HepG2 (cell line): ENCODE measurements around the gene KIF3C. TPM values are rescaled to one million over a fixed set of nuclear protein-coding genes. Genes with fewer than 3 reads are reported as not detected.

Experiments used
- ARHGAP35 ChIP-seq: sonication (generic); formaldehyde crosslinking; IDR thresholded peaks from 2 replicates; pipeline ENCODE4 v1.9.0; 2022; ENCODE audit warnings: mild to moderate bottlenecking, inconsistent platforms, moderate library complexity, missing genetic modification reagents, borderline replicate concordance
- ARNT ChIP-seq: fragments of 450-650 bp; IDR thresholded peaks from 2 replicates; pipeline ENCODE4 v1.6.1; 2017
- BCLAF1 ChIP-seq: fragments of 450-650 bp; IDR thresholded peaks from 2 replicates; pipeline ENCODE4 v1.6.1; 2017; ENCODE audit warnings: mild to moderate bottlenecking
- BHLHE40 ChIP-seq: IDR thresholded peaks from 2 replicates; pipeline ENCODE4 v1.6.1; 2011; ENCODE audit warnings: low read length, improper control_type of control experiment
- DPF2 ChIP-seq: sonication (generic); formaldehyde crosslinking; IDR thresholded peaks from 2 replicates; pipeline ENCODE4 v1.4.0; 2020; ENCODE audit warnings: mild to moderate bottlenecking, low read depth, missing genetic modification reagents, borderline replicate concordance
- ELF3 ChIP-seq: IDR thresholded peaks from 2 replicates; pipeline ENCODE4 v1.6.1; 2016; ENCODE audit warnings: missing genetic modification reagents, missing compliant biosample characterization
- HNRNPH1 ChIP-seq: fragments of 200-400 bp; formaldehyde crosslinking; optimal IDR thresholded peaks from 2 replicates; pipeline ENCODE3; 2017; ENCODE audit warnings: mild to moderate bottlenecking, low read depth, low read length
- KDM3A ChIP-seq: IDR thresholded peaks from 2 replicates; pipeline ENCODE4 v1.6.1; 2018; ENCODE audit warnings: low read depth, missing compliant biosample characterization
- MEIS2 ChIP-seq: sonication (generic); formaldehyde crosslinking; IDR thresholded peaks from 2 replicates; pipeline ENCODE4 v1.9.0; 2021; ENCODE audit warnings: mild to moderate bottlenecking, missing genetic modification reagents
- MLXIP ChIP-seq: sonication (generic); formaldehyde crosslinking; IDR thresholded peaks from 2 replicates; pipeline ENCODE4 v1.9.0; 2021; ENCODE audit warnings: missing genetic modification reagents, borderline replicate concordance
- NCOA1 ChIP-seq: sonication (generic); formaldehyde crosslinking; IDR thresholded peaks from 2 replicates; pipeline ENCODE4 v1.9.0; 2021; ENCODE audit warnings: missing genetic modification reagents
- NR2F6 ChIP-seq, 2 experiments: IDR thresholded peaks; 2 replicates each; pipeline ENCODE4 v1.6.1; 2016; ENCODE audit warnings: antibody characterized with exemption in 1 of 2, mild to moderate bottlenecking in 1 of 2
- PAX8 ChIP-seq: sonication (generic); formaldehyde crosslinking; IDR thresholded peaks from 2 replicates; pipeline ENCODE4 v1.8.0; 2022; ENCODE audit warnings: mild to moderate bottlenecking, missing genetic modification reagents, borderline replicate concordance
- RAD21 ChIP-seq: fragments of 450-650 bp; formaldehyde crosslinking; IDR thresholded peaks from 2 replicates; pipeline ENCODE4 v1.5.0; 2020; ENCODE audit warnings: mild to moderate bottlenecking
- ZNF160 ChIP-seq: sonication (generic); formaldehyde crosslinking; IDR thresholded peaks from 2 replicates; pipeline ENCODE4 v1.8.0; 2022; ENCODE audit warnings: mild to moderate bottlenecking, inconsistent platforms, missing genetic modification reagents
- ZNF432 ChIP-seq: sonication (generic); formaldehyde crosslinking; IDR thresholded peaks from 2 replicates; pipeline ENCODE4 v1.5.0; 2020; ENCODE audit warnings: missing genetic modification reagents, mild to moderate bottlenecking, borderline replicate concordance
- ZNF644 ChIP-seq: IDR thresholded peaks from 2 replicates; pipeline ENCODE4 v1.6.1; 2016; ENCODE audit warnings: low read depth
- ZNF746 ChIP-seq: sonication (generic); formaldehyde crosslinking; IDR thresholded peaks from 2 replicates; pipeline ENCODE4 v1.8.0; 2022; ENCODE audit warnings: mild to moderate bottlenecking, missing genetic modification reagents
- ZNF747 ChIP-seq: sonication (generic); formaldehyde crosslinking; IDR thresholded peaks from 2 replicates; pipeline ENCODE4 v1.8.1; 2023; ENCODE audit warnings: missing genetic modification reagents, mild to moderate bottlenecking, borderline replicate concordance
- ZSCAN25 ChIP-seq: sonication (generic); formaldehyde crosslinking; IDR thresholded peaks from 2 replicates; pipeline ENCODE4 v1.8.0; 2022; ENCODE audit warnings: mild to moderate bottlenecking, missing genetic modification reagents
- polyA plus RNA-seq, 8 experiments: library from polyadenylated mRNA; depleted of rRNA in 3 of 8; stranded (reverse) in 7 of 8; unstranded in 1 of 8; fragments of >200 nt; fragmentation: Illumina TruSeq in 4 of 8; extraction: Trizol in 4 of 8; gene quantifications; 2 replicates each; pipeline versions ENCODE4 v1.2.1 to v1.2.3, GENCODE V29; 2011 to 2016; ENCODE audit warnings: low read depth in 4 of 8, missing spikeins in 1 of 8, mixed read lengths in 1 of 8; ENCODE audit not compliant: insufficient read depth in 1 of 8
- total RNA-seq, 5 experiments: library from RNA; depleted of rRNA; stranded (reverse); fragments of >200 nt; fragmentation: Illumina TruSeq; extraction: Trizol; gene quantifications; 2 replicates each; pipeline ENCODE4 v1.2.3, GENCODE V29; 2016; ENCODE audit warnings: low read depth in 1 of 5
- TF ChIP-seq, protein P1 (sequence below): sonication (generic); formaldehyde crosslinking; IDR thresholded peaks from 2 replicates; pipeline ENCODE4 v1.5.1; 2020; ENCODE audit warnings: missing genetic modification reagents, mild to moderate bottlenecking, borderline replicate concordance
- TF ChIP-seq, protein P2 (sequence below): sonication (generic); formaldehyde crosslinking; IDR thresholded peaks from 2 replicates; pipeline ENCODE4 v1.5.0; 2020; ENCODE audit warnings: mild to moderate bottlenecking, missing genetic modification reagents

The KIF3C gene
- total and polyA plus RNA-seq, 2 of the 13 experiments (the other 11 are each of a cell fraction or from before 2014, with no cell fraction given): 3.6 to 4.9 TPM

- TF ChIP-seq ZNF747 (CRISPR knock-in tag) (no peak), KDM3A (no peak), BCLAF1 (no peak), RAD21 (CRISPR knock-in tag) (no peak), ZNF160 (CRISPR knock-in tag) (no peak), ZSCAN25 (CRISPR knock-in tag) (no peak), ARNT (no peak), BHLHE40 (no peak), ELF3 (CRISPR knock-in tag) (peak; percentile 60), DPF2 (0 out of 2 replicates have a peak, but pooled peaks have one; percentile 36), MEIS2 (0 out of 2 replicates have a peak, but pooled peaks have one; percentile 22), NR2F6 (IDR thresholded peaks at IDR 0.05) (no peak), NR2F6 (CRISPR knock-in tag; IDR thresholded peaks at IDR 0.05) (no peak; the same call in 1 of the 2 replicates), NCOA1 (CRISPR knock-in tag) (no peak), PAX8 (CRISPR knock-in tag) (no peak), HNRNPH1 (no peak), ZNF644 (CRISPR knock-in tag) (peak; percentile 100), ARHGAP35 (CRISPR knock-in tag) (no peak), MLXIP (no peak), ZNF746 (CRISPR knock-in tag) (no peak), ZNF432 (CRISPR knock-in tag) (no peak)
- TF ChIP-seq, protein P1, sequence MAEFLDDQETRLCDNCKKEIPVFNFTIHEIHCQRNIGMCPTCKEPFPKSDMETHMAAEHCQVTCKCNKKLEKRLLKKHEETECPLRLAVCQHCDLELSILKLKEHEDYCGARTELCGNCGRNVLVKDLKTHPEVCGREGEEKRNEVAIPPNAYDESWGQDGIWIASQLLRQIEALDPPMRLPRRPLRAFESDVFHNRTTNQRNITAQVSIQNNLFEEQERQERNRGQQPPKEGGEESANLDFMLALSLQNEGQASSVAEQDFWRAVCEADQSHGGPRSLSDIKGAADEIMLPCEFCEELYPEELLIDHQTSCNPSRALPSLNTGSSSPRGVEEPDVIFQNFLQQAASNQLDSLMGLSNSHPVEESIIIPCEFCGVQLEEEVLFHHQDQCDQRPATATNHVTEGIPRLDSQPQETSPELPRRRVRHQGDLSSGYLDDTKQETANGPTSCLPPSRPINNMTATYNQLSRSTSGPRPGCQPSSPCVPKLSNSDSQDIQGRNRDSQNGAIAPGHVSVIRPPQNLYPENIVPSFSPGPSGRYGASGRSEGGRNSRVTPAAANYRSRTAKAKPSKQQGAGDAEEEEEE: no peak
- TF ChIP-seq, protein P2, sequence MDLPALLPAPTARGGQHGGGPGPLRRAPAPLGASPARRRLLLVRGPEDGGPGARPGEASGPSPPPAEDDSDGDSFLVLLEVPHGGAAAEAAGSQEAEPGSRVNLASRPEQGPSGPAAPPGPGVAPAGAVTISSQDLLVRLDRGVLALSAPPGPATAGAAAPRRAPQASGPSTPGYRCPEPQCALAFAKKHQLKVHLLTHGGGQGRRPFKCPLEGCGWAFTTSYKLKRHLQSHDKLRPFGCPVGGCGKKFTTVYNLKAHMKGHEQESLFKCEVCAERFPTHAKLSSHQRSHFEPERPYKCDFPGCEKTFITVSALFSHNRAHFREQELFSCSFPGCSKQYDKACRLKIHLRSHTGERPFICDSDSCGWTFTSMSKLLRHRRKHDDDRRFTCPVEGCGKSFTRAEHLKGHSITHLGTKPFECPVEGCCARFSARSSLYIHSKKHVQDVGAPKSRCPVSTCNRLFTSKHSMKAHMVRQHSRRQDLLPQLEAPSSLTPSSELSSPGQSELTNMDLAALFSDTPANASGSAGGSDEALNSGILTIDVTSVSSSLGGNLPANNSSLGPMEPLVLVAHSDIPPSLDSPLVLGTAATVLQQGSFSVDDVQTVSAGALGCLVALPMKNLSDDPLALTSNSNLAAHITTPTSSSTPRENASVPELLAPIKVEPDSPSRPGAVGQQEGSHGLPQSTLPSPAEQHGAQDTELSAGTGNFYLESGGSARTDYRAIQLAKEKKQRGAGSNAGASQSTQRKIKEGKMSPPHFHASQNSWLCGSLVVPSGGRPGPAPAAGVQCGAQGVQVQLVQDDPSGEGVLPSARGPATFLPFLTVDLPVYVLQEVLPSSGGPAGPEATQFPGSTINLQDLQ (CRISPR knock-in tag): no peak
Observed at GRCh38 chr2:25885933-25886332, 96.4 kb downstream of the KIF3C start (continued).
